HG02759 (cell line): ENCODE measurements around the gene ADORA2A.

Experiments
- ATAC-seq: cut with Tn5 transposase; IDR thresholded peaks from one replicate; pipeline ENCODE4 v1.9.1; 2021; ENCODE audit warnings: mild to moderate bottlenecking, moderate library complexity; ENCODE audit not compliant: unreplicated experiment

ADORA2A gene

DNA sequence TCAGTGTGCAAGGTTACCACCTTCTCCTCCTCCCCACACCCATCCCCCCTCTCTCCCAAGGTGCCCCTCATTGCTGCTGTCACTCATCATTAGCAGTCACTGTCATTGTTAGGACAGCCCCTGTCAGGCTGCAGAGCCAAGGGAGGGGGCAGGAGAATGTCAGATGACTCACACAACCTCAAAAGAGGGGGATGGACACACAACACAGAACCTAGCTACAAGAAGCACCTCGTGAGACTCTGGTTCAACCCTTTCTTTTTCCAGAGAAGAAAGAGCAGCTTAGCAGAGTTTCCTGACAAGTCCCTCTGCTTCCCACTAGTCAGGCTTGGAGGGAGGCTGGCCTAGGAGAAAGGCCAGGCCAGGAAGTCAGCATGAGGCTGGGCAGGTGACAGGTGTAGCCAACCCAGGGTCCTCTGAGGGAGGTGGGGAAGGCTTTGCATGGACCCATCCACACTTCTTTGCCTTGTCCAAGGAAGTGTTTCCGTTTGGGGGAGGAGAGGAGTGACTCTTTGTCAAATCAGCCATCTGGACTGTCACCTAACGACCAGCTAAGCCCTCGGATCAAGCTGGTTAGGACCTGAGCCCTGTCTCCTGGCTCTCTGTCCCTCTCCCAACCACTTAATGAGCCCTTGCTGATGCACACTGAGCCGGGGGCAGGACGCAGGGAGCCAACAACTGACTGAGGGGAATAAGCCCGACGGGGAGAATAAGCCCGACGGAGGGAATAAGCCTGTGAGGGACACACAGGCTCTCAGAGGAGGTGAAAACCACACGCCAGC lies 18.3 kb downstream of the ADORA2A start:
- ATAC-seq: no peak

- no peak for ATAC-seq
Observed at GRCh38 chr22:24446260-24446611, 18.8 kb downstream of the ADORA2A start.

DNA sequence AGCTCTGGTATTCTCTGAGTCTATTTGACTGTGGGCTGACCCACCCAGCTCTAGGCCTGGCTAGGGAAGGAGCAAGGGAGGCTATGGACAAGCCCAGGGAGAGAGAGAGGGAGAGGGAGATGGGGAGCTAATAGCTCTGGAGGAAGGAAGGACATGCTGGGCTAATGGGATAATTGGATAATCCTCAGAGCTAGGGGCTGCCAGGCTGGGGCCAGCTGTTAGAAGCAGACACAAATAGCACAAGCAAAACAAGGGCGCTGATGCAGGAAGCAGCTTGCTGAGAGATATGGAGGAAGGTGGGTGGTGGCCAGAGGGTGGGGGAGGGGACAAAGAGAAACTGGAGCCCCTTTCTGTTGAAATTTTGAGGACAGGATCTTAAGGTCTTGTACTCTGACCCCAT lies 23.2 kb downstream of the ADORA2A start:
- ATAC-seq: no peak

- ATAC-seq: no peak
Observed at GRCh38 chr22:24451162-24451561, 23.8 kb downstream of the ADORA2A start.

DNA sequence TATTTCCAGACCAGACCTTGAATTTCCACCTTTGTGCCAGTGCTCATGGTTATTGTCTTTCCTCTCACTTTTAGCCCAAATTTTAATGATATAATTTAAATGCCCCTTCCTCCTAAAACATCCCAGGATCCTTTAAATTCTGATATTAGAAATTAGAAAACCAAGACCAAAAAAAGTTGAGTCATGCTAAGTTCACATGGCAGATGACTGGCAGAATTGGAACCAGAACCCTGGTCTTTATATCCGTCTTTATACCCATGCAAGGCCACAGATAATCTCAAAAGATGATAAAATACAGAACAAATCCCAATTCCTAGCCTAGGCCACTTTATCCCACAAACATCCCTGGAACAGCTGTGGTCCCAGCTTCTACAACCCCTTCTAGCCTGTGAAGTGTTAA lies 26.5 kb downstream of the ADORA2A start:
- no peak for ATAC-seq

GRCh38 chr22:24455039-24455438 lies 27.6 kb downstream of the ADORA2A start:
- no peak for ATAC-seq

GRCh38 chr22:24455751-24456426 lies 28.5 kb downstream of the ADORA2A start:
- no peak for ATAC-seq

- no peak for ATAC-seq
Observed at GRCh38 chr22:24457894-24458420, 30.6 kb downstream of the ADORA2A start.

- no peak for ATAC-seq
Observed at GRCh38 chr22:24459911-24460310, 32.5 kb downstream of the ADORA2A start.

DNA sequence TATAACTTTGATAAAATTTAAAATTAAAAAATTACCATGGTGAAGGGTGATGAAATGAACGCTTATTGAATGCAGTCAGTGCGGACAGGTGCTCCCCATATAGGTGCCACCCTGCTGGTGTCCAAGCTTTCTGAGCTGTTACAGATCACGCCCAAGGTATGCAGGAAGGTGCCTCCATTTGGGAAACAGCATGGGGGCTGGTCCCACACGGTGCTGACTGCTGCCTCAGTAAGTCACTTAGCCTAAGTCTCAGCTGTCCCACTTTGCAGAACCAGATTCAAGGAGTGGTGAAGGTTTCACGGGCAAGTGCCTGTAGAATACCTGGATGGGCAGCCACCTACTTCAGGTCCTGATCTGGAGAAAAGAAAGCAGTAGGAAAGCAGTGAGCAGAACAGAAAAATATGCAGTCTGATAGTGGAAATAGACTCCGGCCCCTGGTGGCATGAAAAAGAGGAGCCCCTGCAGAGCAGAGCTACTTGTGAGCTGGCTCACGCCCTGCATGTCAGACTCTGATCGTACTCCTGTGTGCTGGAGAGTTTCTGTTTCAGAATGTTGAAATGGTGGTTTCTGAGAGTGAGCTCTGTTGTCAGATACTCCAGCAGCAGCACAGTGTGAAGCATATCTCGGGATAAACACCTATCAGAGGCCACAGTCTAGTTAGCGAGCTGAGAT lies 33.2 kb downstream of the ADORA2A start:
- ATAC-seq: no peak

- ATAC-seq: no peak
Observed at GRCh38 chr22:24463071-24463760, 35.8 kb downstream of the ADORA2A start.

DNA sequence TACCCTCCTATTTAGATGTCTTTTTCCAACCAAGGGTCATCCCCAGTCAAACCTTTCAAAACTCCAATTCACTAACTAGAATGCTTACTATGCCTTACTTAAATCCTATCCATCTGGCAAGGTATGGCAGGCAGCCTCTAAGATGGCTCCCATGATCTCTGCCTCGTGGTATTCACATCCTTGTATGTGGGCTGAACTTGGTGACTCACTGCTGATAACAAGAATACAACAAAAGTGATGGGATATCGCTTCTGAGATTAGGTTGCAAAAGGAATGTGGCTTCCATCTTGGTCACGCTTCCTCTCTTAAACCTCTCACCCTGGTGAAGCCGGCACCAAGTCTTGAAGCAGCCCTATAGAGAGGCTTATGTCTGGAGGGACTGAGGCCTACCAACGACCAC lies 38.2 kb downstream of the ADORA2A start:
- ATAC-seq: no peak

GRCh38 chr22:24465975-24466374 lies 38.6 kb downstream of the ADORA2A start:
- no peak for ATAC-seq

- ATAC-seq: no peak
Observed at GRCh38 chr22:24466716-24467328, 39.4 kb downstream of the ADORA2A start.

DNA sequence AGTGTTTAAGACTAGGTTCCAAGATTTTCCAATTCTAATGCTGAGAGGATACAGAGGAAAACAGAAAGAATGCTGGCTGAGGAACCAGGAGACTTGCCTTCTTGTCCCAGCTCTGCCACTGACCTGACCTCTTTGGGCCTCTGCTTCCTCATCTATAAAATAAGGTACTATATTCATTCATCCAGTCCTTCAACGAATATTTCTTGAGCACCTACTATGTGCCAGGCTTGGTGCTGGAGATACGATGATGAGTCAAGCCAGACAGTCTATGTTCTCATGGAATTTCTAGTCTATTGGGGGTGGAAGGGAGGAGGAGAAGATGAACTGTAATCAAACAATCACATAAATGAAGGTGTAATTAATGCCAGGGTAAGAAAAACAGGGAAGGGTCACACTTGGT lies 39.9 kb downstream of the ADORA2A start:
- ATAC-seq: no peak

GRCh38 chr22:24471570-24471969 lies 44.2 kb downstream of the ADORA2A start:
- no peak for ATAC-seq

DNA sequence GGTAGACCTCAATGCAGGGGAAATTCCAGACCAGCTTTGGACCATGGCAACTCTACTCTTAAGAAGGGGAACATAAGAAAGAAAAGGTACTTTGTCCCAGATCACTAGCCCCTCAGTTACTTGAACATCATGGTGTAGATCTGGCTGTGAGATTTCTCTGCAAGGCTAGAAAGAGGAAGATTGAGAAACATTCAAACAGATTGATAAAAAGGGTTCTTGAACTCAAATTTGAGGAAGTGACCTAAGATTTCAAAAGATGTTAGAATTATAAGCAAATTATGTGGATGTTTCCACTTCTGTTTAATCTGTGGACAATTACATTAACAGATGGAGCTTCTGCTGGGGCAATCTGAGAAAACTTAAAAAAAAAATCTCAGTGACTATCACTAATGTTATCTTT lies 45.9 kb downstream of the ADORA2A start:
- no peak for ATAC-seq

DNA sequence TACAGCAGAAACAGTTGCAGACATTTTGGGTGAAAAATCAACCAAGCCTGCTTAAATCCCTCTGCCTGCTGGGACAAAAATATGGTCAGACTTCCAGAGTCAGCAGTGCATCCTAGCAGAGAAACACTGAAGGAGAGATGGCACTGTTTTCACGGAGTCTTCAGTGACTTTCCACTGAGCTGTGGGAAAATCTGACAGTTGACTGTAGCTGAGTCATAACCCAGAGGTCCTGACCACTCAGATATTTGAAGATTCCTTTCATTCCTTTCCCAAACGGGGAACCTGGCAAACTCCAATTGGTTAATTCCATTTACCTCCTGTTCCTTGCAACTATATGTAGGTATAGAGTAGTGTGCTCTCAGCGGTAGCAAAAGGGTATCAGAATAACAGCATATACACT lies 46.8 kb downstream of the ADORA2A start:
- no peak for ATAC-seq

DNA sequence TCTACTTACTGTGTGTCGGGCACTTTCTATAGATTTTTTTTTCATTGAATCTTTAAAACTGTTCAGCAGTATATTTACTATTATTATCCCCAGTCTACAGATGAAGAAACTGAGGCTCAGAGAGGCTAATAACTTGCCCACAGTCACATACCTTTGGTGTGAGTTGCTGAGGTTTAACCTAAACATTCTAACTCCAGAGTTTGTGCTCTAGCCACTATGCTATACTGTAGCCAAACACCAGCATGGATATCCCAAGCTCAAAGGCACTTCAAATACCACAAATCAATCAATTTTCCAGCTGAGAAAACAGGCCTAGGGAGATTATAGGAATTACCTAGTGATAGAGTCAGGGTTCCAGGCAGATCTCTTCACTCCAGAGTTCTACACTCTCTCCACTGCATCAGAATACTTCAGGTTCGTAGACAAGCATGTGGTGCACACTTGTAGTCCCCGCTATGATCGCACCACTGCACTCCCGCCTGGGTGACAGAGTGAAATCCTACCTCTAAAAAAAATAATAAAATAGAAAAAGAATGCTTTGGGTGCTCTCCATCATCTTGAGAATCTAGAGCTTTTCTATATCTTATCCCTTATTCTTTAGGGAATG lies 47.4 kb downstream of the ADORA2A start:
- no peak for ATAC-seq

DNA sequence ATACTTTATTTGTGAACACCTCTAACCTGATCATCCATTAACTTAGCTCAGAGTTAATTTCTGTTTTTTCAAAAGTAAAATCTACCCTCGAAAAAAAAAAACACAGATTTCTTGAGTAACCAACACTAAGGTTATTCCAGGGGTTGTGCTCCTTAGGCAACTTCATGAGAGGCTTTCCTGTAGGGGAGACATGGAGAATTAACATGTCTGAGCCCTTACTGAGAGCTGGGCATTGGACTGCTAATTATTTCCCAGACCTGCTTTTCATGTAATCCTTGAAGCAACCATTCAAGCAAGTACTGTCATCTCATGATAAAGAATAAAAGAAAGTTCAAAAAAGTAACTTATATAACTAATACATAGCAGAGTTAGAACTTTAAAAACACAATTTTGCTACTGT lies 54.2 kb downstream of the ADORA2A start:
- ATAC-seq: no peak
